HG02610 (cell line): ENCODE results near the gene ZNF664.

ENCODE experiments used
- ATAC-seq: cut with Tn5 transposase; IDR thresholded peaks from one replicate; pipeline ENCODE4 v1.9.1; 2021; ENCODE audit warnings: mild to moderate bottlenecking, moderate library complexity; ENCODE audit not compliant: unreplicated experiment

The ZNF664 gene

DNA sequence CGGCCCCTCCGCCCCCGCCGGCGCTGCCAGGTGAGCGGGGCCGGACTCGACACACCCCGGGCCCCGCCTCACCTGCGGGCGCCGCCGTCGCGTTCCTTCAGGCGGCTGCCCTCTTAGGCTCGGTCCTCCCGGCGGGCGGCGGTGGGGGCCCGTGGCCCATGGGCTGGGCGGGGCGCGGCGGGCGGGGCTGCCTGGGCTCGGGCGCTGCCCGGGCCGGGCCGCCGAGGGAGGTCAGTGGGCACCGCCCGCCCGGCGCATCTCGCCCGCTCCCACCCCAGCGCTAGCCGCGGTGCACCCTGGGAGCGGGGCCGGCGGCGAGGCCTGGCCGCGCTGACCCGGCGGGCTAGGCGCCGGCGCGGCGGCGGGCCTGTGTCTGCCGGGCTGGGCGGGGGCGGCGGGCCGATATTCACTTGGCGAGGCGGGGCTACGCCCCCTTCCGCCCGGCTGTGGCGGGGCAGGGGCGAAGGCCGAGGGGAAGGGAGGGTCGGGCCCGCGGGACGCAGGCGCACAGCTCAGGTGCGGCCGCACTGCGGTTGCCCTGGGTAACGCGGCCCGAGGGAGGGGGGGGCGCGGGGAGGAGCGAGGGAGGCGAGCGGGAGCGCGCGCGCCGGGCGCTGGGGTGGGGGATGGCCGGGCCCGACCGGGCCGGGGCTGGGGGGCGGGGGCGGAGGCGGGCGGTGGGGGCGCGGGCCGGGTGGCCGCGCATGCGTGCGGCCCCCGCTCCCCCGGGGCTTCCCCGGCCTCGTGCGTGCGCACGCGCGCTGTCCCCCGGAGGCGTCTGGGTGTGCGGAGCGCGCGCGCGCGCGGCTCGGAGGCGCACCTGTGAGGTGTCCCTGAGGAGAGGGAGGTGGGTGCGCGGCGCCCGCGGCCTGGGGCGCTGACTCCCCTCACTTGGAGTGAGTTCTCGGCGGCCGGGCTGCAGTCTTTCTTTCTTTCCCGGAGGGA, at the start of gene ZNF664, which contains the start of gene CCDC92:
ZNF664 (plus strand) TSS at position 759 of the 945 bp plus-strand sequence. CDS start 38,930 bp downstream, outside the sequence.
CCDC92 (minus strand) TSS at position 375 of the 945 bp plus-strand sequence. CDS start 28,526 bp downstream, outside the sequence.
- ATAC-seq: peak; percentile 83

DNA sequence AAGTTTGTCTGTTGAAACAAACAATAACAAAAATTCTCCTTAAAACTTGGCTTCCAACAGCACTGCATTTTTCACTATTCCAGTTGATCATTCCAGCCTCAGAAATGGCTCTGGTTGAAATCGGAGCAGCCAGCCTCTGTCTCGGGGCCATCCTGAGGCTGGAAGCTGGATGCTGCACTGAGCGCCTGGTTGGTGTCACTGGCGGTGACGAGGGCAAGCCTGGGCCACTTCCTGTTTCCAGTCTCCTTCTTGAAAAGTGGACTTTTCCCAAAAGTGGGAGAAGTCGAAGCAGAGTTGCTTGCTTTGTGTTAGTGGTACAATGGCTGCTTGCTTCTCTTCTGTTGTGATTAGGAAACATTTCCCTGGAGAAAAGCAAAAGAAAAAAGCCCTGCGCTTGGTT, 49.1 kb upstream of the ZNF664 start:
- ATAC-seq: no peak

DNA sequence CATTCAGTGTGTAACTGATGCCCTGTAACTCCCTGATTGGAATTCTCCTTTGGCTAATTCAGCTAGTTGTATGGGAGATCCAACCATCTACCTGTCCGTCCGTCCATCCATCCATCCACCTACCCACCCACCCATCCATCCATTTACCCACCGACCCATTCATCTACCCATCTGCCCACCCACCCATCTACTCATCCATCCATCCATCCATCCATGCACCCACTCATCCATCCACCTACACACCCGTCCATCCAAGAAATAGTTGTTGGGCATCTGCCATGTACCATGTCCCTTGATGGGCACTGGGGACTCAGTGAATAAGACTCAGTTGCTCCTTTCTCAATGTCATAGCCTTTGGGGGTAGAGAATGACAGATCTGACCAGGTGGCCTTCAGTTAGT, 48.5 kb upstream of the ZNF664 start:
- ATAC-seq: no peak

DNA sequence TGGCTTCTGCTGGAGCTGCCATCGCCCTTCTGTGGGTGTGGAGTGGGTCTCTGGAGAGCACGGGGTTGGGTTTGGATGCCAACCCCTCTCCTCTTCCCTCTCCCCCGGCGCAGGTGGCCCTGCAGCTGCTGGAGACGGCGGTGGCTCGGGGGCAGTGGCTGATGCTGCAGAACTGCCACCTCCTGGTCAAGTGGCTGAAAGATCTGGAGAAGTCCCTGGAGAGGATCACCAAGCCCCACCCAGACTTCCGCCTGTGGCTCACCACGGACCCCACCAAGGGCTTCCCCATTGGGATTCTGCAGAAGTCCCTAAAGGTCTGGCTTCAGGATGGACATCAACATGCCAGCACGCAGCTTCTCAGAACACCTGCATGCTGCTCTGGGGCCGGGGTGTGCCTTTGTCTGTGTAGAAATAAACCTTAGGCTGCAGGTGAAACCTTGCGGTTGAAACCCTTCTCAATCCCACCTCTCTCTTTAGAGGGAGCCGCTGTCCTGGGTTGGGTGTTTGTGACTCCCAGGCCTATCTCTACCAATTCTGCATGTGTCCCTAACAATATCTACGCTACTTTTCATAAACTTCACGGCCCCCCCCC, 44.6 kb upstream of the ZNF664 start:
- ATAC-seq: no peak

DNA sequence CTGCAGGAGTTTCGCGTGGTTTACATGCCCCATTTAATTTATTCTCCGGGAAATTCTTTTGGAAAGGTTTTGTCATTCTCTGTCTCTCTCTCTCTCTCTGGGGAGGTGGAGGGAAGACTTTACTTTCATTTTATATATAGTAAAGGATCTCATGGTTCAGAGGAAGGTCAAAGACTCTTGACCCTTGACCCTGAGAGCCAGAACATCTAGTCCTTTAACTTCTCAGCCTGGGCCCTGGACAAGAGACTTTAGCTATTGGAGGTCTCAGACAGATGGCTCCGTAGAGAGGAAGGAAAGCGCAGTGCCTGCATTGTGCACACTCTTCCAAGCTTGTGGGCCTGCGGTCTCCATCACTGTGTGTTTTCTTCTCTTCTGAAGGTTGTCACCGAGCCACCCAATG, 44.1 kb upstream of the ZNF664 start:
- ATAC-seq: no peak

DNA sequence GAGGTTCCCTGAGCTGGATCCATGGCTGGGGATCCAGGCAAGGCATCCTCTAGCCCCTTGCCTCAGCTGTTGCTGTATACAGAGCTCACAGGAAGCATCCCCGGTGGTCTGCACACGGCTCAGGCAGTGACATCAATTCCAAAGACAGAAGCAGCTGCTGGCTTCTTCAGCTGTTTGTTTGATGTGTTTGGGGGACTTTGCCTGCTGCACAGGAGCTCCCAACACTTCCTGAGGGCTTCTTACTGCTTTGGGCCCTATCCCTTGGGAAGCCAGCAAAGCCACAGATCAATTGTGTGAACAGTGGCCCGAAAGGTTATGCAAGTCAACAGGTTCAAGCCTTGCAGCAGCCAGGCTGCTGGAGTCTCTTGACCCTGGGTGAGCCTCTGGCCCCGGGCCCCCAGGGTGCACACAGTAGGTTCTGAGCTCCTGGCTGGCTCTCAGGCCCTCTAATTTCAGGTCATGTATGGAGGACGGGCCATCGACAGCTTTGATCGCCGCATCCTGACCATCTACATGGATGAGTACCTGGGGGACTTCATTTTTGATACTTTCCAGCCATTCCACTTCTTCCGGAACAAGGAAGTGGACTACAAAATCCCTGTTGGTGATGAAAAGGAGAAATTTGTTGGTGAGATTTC, 43.0 kb upstream of the ZNF664 start:
- ATAC-seq: no peak

DNA sequence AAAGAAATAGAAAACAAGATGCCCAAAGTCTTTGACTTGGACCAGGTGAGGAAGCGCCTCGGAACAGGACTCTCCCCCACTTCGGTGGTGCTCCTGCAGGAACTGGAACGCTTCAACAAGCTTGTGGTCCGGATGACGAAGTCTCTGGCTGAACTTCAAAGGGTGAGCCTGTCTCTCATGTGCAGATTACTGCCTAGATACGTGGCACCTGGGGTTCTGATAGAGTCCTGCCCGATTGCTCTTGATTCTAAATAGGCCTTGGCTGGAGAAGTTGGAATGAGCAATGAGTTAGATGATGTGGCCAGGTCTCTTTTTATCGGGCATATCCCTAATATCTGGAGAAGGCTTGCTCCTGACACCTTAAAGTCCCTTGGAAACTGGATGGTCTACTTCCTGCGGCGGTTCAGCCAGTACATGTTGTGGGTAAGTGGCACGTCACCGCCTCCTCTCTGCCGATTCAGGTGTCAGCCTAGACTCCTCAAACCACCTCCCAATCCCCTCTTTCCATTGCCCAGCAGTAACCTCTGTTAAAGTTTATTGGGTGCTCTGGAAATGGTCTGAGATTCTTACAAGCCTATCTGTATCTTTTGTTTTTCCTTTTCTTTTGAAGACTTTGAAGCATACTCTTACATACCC, 41.2 kb upstream of the ZNF664 start:
- no peak for ATAC-seq

DNA sequence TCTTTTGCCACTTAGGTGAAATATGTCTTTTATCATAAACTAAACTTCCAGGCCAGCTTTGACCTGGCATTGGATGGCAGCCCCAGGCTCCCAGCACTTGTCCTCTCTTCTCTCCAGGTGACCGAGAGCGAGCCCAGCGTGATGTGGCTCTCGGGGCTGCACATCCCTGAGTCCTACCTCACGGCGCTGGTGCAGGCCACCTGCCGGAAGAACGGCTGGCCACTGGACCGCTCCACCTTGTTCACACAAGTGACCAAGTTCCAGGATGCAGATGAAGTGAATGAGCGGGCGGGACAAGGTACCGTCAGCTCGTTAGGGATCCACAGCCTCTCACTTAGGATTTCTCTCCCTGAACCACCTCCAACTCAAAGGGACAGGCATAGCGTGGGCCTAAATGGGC, 39.8 kb upstream of the ZNF664 start:
- no peak for ATAC-seq

DNA sequence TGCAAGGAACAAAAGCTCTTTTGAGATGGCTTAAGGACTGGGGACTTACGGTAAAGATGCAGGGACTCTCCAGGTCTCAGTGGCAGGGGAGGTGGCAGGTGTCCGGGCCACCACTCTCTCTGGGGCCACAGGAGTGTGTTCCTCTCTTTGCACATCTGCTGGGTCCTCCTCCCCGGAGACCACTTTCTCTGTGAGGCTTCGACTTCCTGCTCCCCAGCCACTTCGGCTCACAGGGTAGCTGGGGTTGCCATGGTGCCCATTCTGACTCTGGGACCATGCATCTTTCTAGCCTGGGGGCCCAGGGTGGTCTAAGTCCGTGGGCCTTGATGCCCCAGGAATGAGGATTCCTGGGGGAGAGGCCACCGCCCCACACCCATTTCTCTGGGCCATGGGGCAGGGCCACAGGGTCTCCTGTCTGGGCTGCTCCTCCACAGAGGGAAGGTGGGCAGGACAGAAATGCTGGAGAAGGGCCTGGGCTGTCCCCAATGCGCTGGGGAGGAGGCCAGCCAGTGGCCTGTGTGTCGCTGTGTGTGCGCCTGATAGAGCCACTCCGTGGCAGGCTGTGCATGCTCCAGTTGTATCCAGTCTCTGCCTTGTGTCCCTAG, 38.9 kb upstream of the ZNF664 start:
- no peak for ATAC-seq

DNA sequence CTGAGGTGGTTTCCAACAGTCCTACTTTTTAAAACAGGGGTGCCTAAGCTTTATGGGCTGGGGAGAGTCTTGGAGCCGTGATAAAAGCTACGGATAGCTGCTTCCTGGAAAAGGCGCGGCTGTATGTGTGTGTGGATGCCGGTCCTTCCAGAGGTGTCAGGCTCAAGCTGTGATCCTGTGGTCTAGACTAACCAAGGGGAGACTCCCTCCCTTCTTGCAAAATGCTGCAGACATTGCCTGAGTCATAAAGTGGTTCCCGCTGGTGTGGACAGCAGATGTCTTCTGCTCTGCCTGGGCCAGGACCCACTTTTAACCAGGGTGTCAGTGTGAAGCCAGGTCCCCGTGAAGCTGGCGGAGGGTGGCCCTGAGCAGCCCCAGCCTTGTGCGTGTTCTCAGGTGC, 38.2 kb upstream of the ZNF664 start:
- ATAC-seq: no peak

DNA sequence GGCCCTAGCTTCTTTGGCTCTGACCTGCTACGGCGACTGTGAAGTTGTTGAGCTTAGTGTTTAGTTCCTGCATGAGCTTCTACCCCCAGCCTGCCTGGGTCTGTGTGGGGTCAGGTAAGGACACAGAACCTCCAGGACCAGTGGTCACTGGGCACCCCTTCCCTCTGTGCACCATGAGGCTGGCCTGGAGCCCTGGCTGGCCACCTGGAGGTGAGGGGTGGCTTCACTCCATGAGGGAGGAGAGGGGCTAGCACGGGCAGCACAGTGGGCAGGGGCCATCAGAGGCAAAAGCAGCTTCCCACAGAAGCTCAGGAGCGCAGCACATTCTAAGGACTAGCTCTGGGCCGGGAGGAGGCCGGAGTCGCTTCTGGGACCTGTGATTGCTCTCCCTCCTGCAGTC, 37.1 kb upstream of the ZNF664 start:
- ATAC-seq: no peak

DNA sequence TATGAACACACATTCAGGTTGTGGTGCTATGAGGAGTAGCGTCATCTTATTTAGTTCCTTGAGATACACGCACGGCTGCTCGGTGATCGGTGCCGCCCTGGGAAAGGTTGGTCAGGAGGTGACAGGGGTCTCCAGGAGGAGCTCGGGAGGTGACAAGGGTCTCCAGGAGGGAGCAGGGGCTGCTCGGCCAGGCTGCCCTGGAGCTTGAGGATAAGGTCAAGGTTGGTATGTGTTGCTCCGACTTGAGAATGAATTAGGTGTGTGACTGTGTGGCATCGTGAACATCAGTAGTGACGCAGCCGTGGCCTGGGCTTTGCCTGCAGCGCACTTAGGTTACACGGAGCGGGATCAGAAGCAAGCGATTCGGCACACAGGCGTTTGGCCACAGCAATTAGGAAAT, 36.5 kb upstream of the ZNF664 start:
- ATAC-seq: no peak

DNA sequence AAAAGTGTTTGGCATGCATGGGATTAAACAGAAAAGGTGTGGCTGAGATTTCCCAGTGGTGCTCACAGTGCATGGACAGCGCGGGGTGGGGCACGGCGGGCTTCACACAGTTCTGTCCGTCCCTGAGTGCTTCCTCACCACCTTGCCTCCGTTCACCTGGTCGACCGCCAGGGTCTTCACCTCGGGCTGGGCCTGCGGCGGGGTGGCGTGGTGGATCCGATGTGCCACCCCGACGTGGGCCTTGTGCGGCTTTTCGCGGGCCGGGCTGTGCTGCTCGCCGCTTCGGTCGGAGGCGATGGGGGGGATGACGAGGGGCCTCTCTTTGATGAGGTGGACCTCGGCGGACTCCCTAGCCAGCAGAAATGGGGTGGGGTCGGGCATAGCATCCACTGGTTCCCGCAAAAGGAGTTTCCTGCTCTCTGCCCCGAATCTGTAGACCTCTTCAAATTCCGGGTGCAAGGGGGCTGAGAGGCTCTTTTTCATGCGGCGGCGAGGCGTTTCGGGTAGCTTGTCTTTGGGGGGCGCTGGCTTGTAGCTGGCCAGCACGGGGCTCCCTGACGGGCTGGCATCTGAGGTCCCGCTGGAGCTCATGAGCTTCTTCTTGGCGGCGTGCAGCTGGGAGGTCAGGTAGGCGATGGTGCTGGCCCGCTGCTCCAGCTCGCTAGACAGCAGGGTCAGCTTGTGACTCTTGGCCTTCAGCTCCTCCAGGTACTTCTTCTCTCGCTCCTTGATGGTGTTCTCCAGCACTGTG, 35.9 kb upstream of the ZNF664 start:
- ATAC-seq: no peak

DNA sequence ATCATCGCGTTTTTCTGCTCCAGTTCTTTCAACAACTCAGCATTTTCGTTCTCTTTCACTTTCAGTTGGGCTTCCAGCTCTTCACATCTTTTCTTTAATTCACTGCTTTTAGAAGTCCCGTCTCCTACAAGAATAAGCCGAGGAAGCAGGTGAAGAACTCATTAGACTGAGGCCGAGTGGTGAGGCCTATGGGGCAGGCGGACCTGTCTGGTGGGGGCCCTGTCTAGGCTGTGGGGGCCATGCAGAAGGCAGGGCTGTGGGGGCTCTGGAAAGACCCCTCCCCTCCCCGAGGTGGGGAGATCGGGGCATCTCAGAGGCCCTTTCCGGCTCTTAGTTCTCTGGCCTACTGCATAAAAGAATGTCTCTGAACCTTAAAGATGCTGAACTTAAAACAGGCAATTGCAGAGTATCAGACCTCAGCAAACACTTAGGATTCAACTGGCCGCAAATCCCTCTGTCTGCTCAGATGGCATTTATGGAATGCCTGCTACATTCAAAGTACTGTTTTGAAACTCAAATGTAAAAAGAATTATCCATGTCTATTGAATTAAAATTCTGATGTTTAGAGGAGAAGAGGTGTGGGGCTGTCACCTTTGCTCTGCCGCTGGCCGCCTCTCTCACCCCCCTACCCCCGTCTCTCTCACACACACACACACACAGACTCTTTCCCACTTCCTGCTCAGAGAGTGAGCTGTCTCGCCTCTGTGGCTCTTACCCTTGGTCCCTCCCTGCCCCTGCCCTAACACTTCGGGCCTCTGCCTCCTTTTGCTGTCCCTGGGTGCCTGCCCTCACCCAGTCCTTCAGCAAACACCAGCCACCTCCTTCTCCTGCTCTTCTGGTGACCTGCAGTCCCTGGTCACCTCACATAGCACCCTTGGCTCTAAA, 35.1 kb upstream of the ZNF664 start:
- no peak for ATAC-seq

DNA sequence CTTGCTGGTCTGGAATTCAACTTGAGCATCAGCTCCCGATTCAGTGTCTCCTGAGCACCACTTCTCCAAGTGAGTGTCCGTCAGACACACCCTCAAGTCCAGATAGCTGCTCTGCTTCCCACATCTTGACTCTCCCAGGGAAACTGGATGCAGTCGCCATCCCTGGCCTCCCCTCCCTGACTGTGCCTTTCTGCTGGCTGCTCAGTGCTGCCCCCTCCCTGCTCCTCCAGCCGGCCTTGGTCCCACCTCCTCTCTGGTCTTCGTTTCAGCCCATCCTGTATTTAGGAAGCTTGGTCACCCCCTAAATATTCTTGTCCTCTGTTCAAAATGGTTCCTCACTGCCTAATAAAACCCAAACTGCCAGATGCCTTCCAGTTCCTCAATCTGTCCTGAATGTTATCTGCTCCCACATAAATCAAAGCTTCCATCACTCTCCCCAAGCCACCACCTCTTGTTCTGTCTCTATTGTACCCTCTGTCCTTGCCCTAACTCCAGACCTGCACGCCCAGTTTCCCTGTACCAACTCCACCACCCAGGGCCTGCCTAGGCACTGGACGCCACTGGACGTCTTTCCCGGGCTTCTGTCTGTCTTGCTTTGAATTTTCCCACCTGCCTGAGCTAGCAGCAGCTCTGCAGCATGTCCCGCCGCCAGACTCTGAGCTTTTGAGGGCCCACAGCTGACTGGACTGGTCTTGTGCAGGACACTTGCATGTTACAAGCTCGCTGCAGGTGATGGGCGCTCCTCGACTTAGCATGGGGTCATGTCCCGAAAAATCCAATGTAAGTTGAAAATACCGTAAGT, 34.1 kb upstream of the ZNF664 start:
- no peak for ATAC-seq

DNA sequence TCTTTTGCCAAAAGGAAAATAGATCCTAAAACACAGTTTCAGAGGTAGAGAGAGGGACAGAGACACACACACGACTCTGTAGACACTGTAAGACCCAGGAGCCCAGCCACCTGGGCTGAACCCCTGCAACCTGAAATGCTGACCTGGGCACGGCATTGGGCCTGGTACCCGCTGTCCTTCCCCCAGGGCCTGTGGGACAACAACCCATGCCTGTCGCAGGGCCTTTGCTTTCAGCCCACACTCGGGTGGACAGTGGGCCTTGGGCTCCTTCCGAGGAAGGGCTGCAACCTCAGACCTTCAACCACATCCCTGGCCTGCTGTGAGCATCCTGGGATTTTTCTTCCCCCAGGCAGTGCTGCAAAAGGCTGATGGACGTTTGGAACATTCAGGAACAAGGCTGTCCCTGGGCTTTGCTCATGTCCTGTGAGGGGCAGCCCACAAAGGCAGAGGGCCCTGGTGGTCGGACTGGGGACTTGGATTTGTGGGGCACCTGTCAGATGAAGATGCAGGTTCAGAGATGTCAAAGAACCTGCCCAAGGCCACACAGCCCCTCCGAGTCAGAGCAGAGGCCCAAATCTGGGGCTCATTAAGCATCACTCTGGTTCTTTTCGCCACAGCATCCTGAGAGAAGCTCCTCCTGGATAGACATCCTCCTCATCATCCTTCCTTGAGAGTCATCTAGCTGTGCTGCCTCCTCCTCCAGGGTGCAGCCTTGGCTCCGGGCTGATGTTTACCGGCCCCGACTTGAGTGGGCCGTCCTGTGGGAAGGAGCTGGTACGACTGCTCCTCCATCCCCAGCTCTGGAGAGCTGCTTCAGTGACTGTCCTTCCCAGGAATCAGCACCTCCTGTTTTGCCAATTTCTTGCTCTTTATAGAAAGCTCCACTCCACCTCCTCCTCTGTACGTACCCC, 33.0 kb upstream of the ZNF664 start:
- no peak for ATAC-seq

DNA sequence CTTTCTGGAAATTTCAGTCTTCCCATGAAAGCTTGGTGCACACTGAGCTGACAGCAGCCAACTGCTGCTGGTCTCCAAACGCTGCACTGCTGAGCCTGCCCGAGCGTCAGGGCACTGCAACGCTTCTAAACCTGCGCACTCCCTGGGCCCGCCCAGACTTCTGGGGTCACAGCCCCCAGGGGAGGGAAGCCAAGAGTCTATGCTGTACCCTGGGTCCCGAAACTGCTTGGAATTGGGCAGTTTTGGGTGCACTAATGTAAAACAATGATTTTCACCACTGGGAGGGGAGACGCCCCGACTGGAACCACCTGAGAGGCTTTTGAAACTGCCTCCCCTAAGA, 32.4 kb upstream of the ZNF664 start:
- no peak for ATAC-seq
